OCI-LY1 (cell line): ENCODE results near the gene PIGN.

Experiments
- EZH2 ChIP-seq: fragments of 200-600 bp; sonication (generic), shearing (Covaris generic); IDR thresholded peaks from 2 replicates; pipeline ENCODE4 v1.8.0; 2017; ENCODE audit warnings: borderline replicate concordance, mixed run types, mild to moderate bottlenecking, antibody characterized with exemption, low read length, moderate library complexity, mixed read lengths
- TF ChIP-seq, protein P1 (sequence below): fragments of 200-600 bp; sonication (generic), shearing (Covaris generic); IDR thresholded peaks from 2 replicates; pipeline ENCODE4 v1.5.1; 2017; ENCODE audit warnings: mild to moderate bottlenecking, antibody characterized with exemption, low read length, moderate library complexity, mixed read lengths

DNA sequence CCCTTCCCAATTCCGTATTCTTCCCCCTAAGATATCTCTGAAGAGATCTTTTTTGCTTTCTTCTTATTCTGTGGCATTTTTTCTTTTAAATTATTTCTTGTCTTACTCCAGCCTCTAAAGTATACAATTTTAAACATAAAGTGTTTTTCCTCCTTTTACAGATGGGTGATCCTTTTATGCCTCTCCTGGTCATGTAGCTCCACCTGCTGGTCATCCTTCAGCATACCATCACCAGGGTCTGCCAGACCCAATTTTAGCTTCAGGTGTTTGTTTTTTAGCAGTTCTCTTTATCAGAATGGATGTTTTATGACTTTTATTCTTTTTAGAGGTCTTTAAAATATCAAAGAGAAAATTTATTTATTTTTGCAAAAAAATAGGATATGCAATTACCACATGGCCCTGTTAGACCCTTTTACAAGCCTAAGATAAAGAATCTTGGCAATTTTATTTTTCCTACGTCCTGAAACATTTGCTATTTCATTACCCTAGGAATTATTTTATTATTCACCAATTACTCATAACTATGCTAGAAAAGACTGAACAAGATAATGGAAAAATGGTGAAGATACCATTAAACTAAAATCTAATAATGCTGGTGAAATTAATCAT, 55.5 kb downstream of the PIGN start:
- TF ChIP-seq, protein P1, sequence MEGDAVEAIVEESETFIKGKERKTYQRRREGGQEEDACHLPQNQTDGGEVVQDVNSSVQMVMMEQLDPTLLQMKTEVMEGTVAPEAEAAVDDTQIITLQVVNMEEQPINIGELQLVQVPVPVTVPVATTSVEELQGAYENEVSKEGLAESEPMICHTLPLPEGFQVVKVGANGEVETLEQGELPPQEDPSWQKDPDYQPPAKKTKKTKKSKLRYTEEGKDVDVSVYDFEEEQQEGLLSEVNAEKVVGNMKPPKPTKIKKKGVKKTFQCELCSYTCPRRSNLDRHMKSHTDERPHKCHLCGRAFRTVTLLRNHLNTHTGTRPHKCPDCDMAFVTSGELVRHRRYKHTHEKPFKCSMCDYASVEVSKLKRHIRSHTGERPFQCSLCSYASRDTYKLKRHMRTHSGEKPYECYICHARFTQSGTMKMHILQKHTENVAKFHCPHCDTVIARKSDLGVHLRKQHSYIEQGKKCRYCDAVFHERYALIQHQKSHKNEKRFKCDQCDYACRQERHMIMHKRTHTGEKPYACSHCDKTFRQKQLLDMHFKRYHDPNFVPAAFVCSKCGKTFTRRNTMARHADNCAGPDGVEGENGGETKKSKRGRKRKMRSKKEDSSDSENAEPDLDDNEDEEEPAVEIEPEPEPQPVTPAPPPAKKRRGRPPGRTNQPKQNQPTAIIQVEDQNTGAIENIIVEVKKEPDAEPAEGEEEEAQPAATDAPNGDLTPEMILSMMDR, result peak; percentile 94
- TF ChIP-seq EZH2, result no peak
